H1 (cell line): ENCODE results near the gene COMMD1. TPM values are rescaled to one million over a fixed set of nuclear protein-coding genes. Genes with fewer than 3 reads are reported as not detected.
A peak's percentile ranks its signal among the peaks of the same experiment; 100 is the strongest.

Experiments used
- CTCF ChIA-PET: fragments of 300-600 bp; sonication (Branson Sonifier 250); formaldehyde crosslinking; loops from one replicate; lab custom pipeline; 2021; ENCODE audit not compliant: partially characterized antibody; lab: Charles Lee
- POLR2A ChIA-PET: fragments of 300-600 bp; sonication (Branson Sonifier 250); formaldehyde crosslinking; loops from one replicate; lab custom pipeline; 2021; ENCODE audit warnings: inconsistent platforms; ENCODE audit not compliant: partially characterized antibody; lab: Charles Lee
- DNase-seq, 2 experiments: peaks; one replicate each; pipeline versions ENCODE4 v3.0.0 to v3.0.0-alpha.2; 2010 to 2022; ENCODE audit warnings: low spot score in 2 of 2, low read depth in 1 of 2, mixed read lengths in 1 of 2
- FAIRE-seq: peaks from 2 replicates; lab custom pipeline; 2011; peaks lifted over from hg19 to GRCh38; lab: Jason Lieb, UNC
- H2AFZ ChIP-seq: 2 replicates; pipeline ENCODE4 v1.8.1; 2012; ENCODE audit warnings: low read length, inconsistent platforms
- H2AK5ac ChIP-seq: 2 replicates; pipeline ENCODE4 v1.6.1; 2013; ENCODE audit warnings: low read depth, low read length
- H2BK120ac ChIP-seq: replicated peaks from 2 replicates; pipeline ENCODE3; 2013; ENCODE audit warnings: low read depth, low read length, inconsistent platforms
- H2BK12ac ChIP-seq: 2 replicates; pipeline ENCODE4 v1.6.1; 2013; ENCODE audit warnings: low read depth, low read length
- H2BK15ac ChIP-seq: 2 replicates; pipeline ENCODE4 v1.6.1; 2013; ENCODE audit warnings: low read length
- H2BK20ac ChIP-seq: 2 replicates; pipeline ENCODE4 v1.6.1; 2013; ENCODE audit warnings: low read length
- H2BK5ac ChIP-seq: 2 replicates; pipeline ENCODE4 v1.6.1; 2013; ENCODE audit warnings: low read depth, low read length
- H3K14ac ChIP-seq: 2 replicates; pipeline ENCODE4 v1.6.1; 2013; ENCODE audit warnings: inconsistent platforms; ENCODE audit not compliant: insufficient read length
- H3K18ac ChIP-seq: 2 replicates; pipeline ENCODE4 v1.6.1; 2013; ENCODE audit warnings: low read length; ENCODE audit errors: extremely low read depth
- H3K23ac ChIP-seq: 2 replicates; pipeline ENCODE4 v1.6.1; 2013; ENCODE audit warnings: inconsistent platforms; ENCODE audit not compliant: insufficient read length
- H3K23me2 ChIP-seq: 2 replicates; pipeline ENCODE4 v1.6.1; 2013; ENCODE audit warnings: low read depth, low read length
- H3K27ac ChIP-seq: 2 replicates; pipeline ENCODE4 v1.6.1; 2011; ENCODE audit warnings: low read depth, low read length, inconsistent platforms
- H3K27me3 ChIP-seq, 4 experiments: replicated peaks in 1 of 4; 1 replicate in 1 of 4; 2 replicates in 3 of 4; pipeline versions ENCODE4 v1.6.1 to v1.8.1; 2011 to 2013; ENCODE audit warnings: low read length in 3 of 4, mild to moderate bottlenecking in 3 of 4, inconsistent platforms in 2 of 4, mixed read lengths in 2 of 4, moderate library complexity in 1 of 4; ENCODE audit not compliant: control insufficient read depth in 3 of 4, insufficient read depth in 3 of 4; ENCODE audit errors: extremely low read depth in 1 of 4
- H3K36me3 ChIP-seq, 4 experiments: 2 replicates each; pipeline versions ENCODE4 v1.6.1 to v1.8.1; 2011 to 2013; ENCODE audit warnings: mild to moderate bottlenecking in 4 of 4, low read length in 3 of 4, moderate library complexity in 2 of 4, control low read depth in 1 of 4, inconsistent platforms in 1 of 4; ENCODE audit not compliant: insufficient read depth in 4 of 4, control insufficient read depth in 2 of 4
- H3K4ac ChIP-seq: replicated peaks from 2 replicates; pipeline ENCODE3; 2013; ENCODE audit warnings: low read length, low read depth, mixed read lengths, inconsistent platforms; ENCODE audit not compliant: insufficient read length
- H3K4me1 ChIP-seq, 4 experiments: replicated peaks in 1 of 4; 1 replicate in 1 of 4; 2 replicates in 3 of 4; pipeline versions ENCODE4 v1.6.1 to v1.8.1; 2011 to 2013; ENCODE audit warnings: low read length in 3 of 4, inconsistent platforms in 2 of 4, mixed read lengths in 1 of 4; ENCODE audit not compliant: insufficient read depth in 4 of 4, control insufficient read depth in 3 of 4
- H3K4me2 ChIP-seq, 2 experiments: 2 replicates each; pipeline versions ENCODE4 v1.6.1 to v1.8.1; 2011 to 2013; ENCODE audit warnings: low read depth in 2 of 2, low read length in 2 of 2, control low read depth in 1 of 2, inconsistent platforms in 1 of 2, mild to moderate bottlenecking in 1 of 2; ENCODE audit not compliant: insufficient read depth in 1 of 2
- H3K4me3 ChIP-seq, 4 experiments: fragments of 200-600, 300-600 bp in 1 of 4; sonication (generic), shearing (Covaris generic), sonication (Bioruptor Twin) in 1 of 4; 2 replicates each; pipeline versions ENCODE4 v1.5.1 to v1.8.1; 2011 to 2016; ENCODE audit warnings: low read length in 4 of 4, low read depth in 3 of 4, control low read depth in 2 of 4, inconsistent platforms in 2 of 4, mild to moderate bottlenecking in 2 of 4, mixed read lengths in 1 of 4, moderate library complexity in 1 of 4; ENCODE audit not compliant: insufficient read depth in 2 of 4; ENCODE audit errors: extremely low read depth in 1 of 4
- H3K56ac ChIP-seq: replicated peaks from 2 replicates; pipeline ENCODE3; 2013; ENCODE audit warnings: low read depth, mild to moderate bottlenecking, mixed read lengths, low read length, inconsistent platforms; ENCODE audit not compliant: insufficient read length
- H3K79me1 ChIP-seq: 2 replicates; pipeline ENCODE4 v1.6.1; 2013; ENCODE audit warnings: low read depth, low read length, control low read depth
- H3K79me2 ChIP-seq, 2 experiments: 2 replicates each; pipeline versions ENCODE4 v1.6.1 to v1.8.1; 2012 to 2013; ENCODE audit warnings: low read length in 2 of 2, mild to moderate bottlenecking in 2 of 2, inconsistent platforms in 1 of 2; ENCODE audit not compliant: insufficient read depth in 2 of 2, control insufficient read depth in 1 of 2
- H3K9ac ChIP-seq, 4 experiments: replicated peaks in 1 of 4; 1 replicate in 1 of 4; 2 replicates in 3 of 4; pipeline versions ENCODE4 v1.6.1 to v1.8.1; 2011 to 2013; ENCODE audit warnings: low read depth in 3 of 4, low read length in 3 of 4, control low read depth in 2 of 4, mild to moderate bottlenecking in 2 of 4, moderate library complexity in 2 of 4, inconsistent platforms in 1 of 4; ENCODE audit errors: extremely low read depth in 1 of 4
- H3K9me3 ChIP-seq, 2 experiments: 2 replicates each; pipeline versions ENCODE4 v1.6.1 to v1.8.1; 2012 to 2013; ENCODE audit warnings: mild to moderate bottlenecking in 2 of 2, moderate library complexity in 2 of 2, control low read depth in 1 of 2, inconsistent platforms in 1 of 2, low read depth in 1 of 2, low read length in 1 of 2, mixed read lengths in 1 of 2; ENCODE audit not compliant: insufficient read depth in 2 of 2
- H4K20me1 ChIP-seq, 2 experiments: replicated peaks in 1 of 2; 2 replicates each; pipeline versions ENCODE3 to v1.8.1; 2011 to 2013; ENCODE audit warnings: inconsistent platforms in 2 of 2, low read length in 2 of 2, mild to moderate bottlenecking in 1 of 2; ENCODE audit not compliant: insufficient read depth in 2 of 2, control insufficient read depth in 1 of 2
- H4K5ac ChIP-seq: 2 replicates; pipeline ENCODE4 v1.6.1; 2013; ENCODE audit warnings: low read length, low read depth, mixed read lengths, inconsistent platforms; ENCODE audit not compliant: insufficient read length
- H4K8ac ChIP-seq: 2 replicates; pipeline ENCODE4 v1.8.0; 2013; ENCODE audit warnings: mild to moderate bottlenecking, moderate library complexity, low read length, inconsistent platforms; ENCODE audit not compliant: insufficient read depth; ENCODE audit errors: extremely low read depth
- H4K91ac ChIP-seq: replicated peaks from 2 replicates; pipeline ENCODE3; 2013; ENCODE audit warnings: low read length, mixed read lengths, inconsistent platforms; ENCODE audit not compliant: insufficient read length
- CHD1 ChIP-seq: IDR thresholded peaks from 2 replicates; pipeline ENCODE4 v1.6.1; 2012; ENCODE audit warnings: low read depth, low read length, improper control_type of control experiment
- CREB1 ChIP-seq: IDR thresholded peaks from 2 replicates; pipeline ENCODE4 v1.6.1; 2012; ENCODE audit warnings: inconsistent platforms
- KDM1A ChIP-seq: fragments of 200-600, 300-600 bp; sonication (generic); IDR thresholded peaks from 2 replicates; pipeline ENCODE4 v1.7.1; 2016; ENCODE audit warnings: mild to moderate bottlenecking, low read length, borderline replicate concordance
- RBBP5 ChIP-seq: IDR thresholded peaks from 2 replicates; pipeline ENCODE4 v1.7.1; 2012; ENCODE audit warnings: low read depth, mild to moderate bottlenecking, inconsistent platforms, low read length, moderate library complexity, borderline replicate concordance
- SRF ChIP-seq: IDR thresholded peaks from 2 replicates; pipeline ENCODE4 v1.6.1; 2011; ENCODE audit warnings: mild to moderate bottlenecking, low read depth, low read length, moderate library complexity
- SUZ12 ChIP-seq: fragments of 200-600 bp; sonication (generic); IDR thresholded peaks from 2 replicates; pipeline ENCODE4 v1.6.1; 2012; ENCODE audit warnings: mild to moderate bottlenecking, inconsistent platforms, low read length, moderate library complexity, mixed read lengths
- TAF1 ChIP-seq: IDR thresholded peaks from 2 replicates; pipeline ENCODE4 v1.6.1; 2011; ENCODE audit warnings: mild to moderate bottlenecking, low read depth, low read length
- TAF7 ChIP-seq: optimal IDR thresholded peaks from 2 replicates; pipeline ENCODE3; 2011; ENCODE audit warnings: low read depth, mild to moderate bottlenecking, inconsistent platforms, low read length, moderate library complexity, borderline replicate concordance
- WGBS, 2 experiments: shearing (Covaris generic) in 1 of 2; methylation state at CpG; one replicate each; pipeline versions ENCODE4 v1.1.6 to v1.1.7; 2013 to 2015; ENCODE audit warnings: low lambda C conversion rate in 2 of 2, mixed read lengths in 2 of 2, inconsistent platforms in 1 of 2, low coverage in 1 of 2, missing lambda C conversion rate in 1 of 2; ENCODE audit not compliant: insufficient replicate concordance in 2 of 2, insufficient coverage in 1 of 2, insufficient read length in 1 of 2; ENCODE audit errors: extremely low coverage in 1 of 2, missing lambda C conversion rate in 1 of 2; 5-methylcytosine and 5-hydroxymethylcytosine counted together
- polyA plus RNA-seq, 7 experiments: library from polyadenylated mRNA; depleted of rRNA in 3 of 7; stranded (reverse) in 5 of 7; unstranded in 2 of 7; fragments of >200 nt in 5 of 7; fragments of 200-250 nt in 2 of 7; gene quantifications; 1 replicate in 5 of 7; 2 replicates in 1 of 7; 4 replicates in 1 of 7; pipeline versions ENCODE4 v1.2.1 to v1.2.3, GENCODE V29; 2011 to 2013; ENCODE audit warnings: missing spikeins in 2 of 7, mixed read lengths in 2 of 7
- total RNA-seq: library from RNA; stranded (reverse); fragmentation: NEBNext Ultra II Directional; extraction: Animal tissue kit (Norgen Biotek cat#: 25700); gene quantifications from 2 replicates; pipeline ENCODE4 v1.2.1, GENCODE V29; 2021
- TF ChIP-seq, protein P1 (sequence below): IDR thresholded peaks from 2 replicates; pipeline ENCODE4 v1.6.1; 2011; ENCODE audit warnings: low read length, improper control_type of control experiment
- TF ChIP-seq, protein P2 (sequence below), 3 experiments: IDR thresholded peaks; 1 replicate in 2 of 3; 2 replicates in 1 of 3; pipeline versions ENCODE4 v1.5.1 to v1.6.1; 2011; ENCODE audit warnings: low read length in 3 of 3, mild to moderate bottlenecking in 3 of 3, inconsistent platforms in 2 of 3, low read depth in 1 of 3, moderate library complexity in 1 of 3; ENCODE audit not compliant: insufficient read depth in 1 of 3; ENCODE audit errors: control extremely low read depth in 1 of 3

Gene COMMD1
- total and polyA plus RNA-seq, 2 of the 8 experiments (the other 6 are each of a cell fraction or from before 2014, with no cell fraction given) = 23.5 to 28.3 TPM

DNA sequence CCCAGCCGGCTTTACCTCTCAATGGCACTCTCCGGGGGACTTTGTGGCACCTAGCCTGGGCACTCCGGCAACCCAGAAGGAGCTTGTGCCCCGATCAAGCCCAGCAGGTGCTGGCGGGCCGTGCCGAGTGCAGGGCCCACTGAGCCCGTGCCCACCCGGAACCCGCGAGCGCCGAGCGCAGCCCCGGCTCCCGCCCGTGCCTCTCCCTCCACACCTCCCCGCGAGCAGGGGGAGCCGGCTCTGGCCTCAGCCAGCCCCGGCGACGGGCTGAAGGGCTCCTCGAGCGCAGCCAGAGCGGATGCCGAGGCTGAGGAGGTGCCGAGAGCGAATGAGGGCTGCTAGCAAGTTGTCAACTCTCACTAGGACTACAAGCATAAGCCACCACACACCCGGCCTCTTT, 136.9 kb downstream of the COMMD1 start:
- Histone ChIP-seq H2BK20ac (no peak overlapping the region), H3K79me1 (no peaks in the 10 kb centered on the region), H3K4me1 (no peaks in the 10 kb centered on the region), H2BK15ac (no peak overlapping the region), H4K20me1 (no peaks in the 10 kb centered on the region), H3K23ac (no peak overlapping the region), H3K27me3 (no peaks in the 10 kb centered on the region), H3K18ac (no peak overlapping the region), H3K14ac (no peak overlapping the region), H3K23me2 (no peaks in the 10 kb centered on the region), H3K56ac (no peak overlapping the region), H2AK5ac (no peak overlapping the region), H3K9ac (no peak overlapping the region), H4K91ac (no peak overlapping the region), H2BK5ac (no peak overlapping the region), H3K79me2 (no peaks in the 10 kb centered on the region), H4K5ac (no peak overlapping the region), H2AFZ (no peak overlapping the region), H2BK12ac (no peak overlapping the region), H3K4me2 (no peak overlapping the region), H4K8ac (peak overlapping the region; percentile 25; the same call in 1 of the 2 replicates), H3K4me3 (no peak overlapping the region), H3K36me3 (peaks cover 0 to 9% (median 0%) of the 10 kb centered on the region in 4 experiments; a peak in 2 of 8 replicates), H3K27ac (no peak overlapping the region), H3K4ac (no peak overlapping the region), H3K9me3 (peaks cover 13 to 24% of the 10 kb centered on the region in 2 experiments), H2BK120ac (no peak overlapping the region)
- DNase-seq (no peak), FAIRE-seq (no peak)
- ChIA-PET CTCF (interaction anchor here (0.8 kb wide), 1 partner anchor 16 kb away, joined by 3 read pairs; no protein-coding TSS in a partner anchor), POLR2A (no interaction called here)
- WGBS, 2 experiments = 94% methylated on average over 29 of the region's 30 CpGs; no CpG with 5 or more reads in 1 of the 2 experiments
- TF ChIP-seq TAF1 (no peak), RBBP5 (no peak), SUZ12 (no peak), CHD1 (no peak), TAF7 (no peak), CREB1 (no peak), KDM1A (no peak), SRF (no peak)
- TF ChIP-seq, protein P1, sequence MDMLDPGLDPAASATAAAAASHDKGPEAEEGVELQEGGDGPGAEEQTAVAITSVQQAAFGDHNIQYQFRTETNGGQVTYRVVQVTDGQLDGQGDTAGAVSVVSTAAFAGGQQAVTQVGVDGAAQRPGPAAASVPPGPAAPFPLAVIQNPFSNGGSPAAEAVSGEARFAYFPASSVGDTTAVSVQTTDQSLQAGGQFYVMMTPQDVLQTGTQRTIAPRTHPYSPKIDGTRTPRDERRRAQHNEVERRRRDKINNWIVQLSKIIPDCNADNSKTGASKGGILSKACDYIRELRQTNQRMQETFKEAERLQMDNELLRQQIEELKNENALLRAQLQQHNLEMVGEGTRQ = no peak
- TF ChIP-seq, protein P2, sequence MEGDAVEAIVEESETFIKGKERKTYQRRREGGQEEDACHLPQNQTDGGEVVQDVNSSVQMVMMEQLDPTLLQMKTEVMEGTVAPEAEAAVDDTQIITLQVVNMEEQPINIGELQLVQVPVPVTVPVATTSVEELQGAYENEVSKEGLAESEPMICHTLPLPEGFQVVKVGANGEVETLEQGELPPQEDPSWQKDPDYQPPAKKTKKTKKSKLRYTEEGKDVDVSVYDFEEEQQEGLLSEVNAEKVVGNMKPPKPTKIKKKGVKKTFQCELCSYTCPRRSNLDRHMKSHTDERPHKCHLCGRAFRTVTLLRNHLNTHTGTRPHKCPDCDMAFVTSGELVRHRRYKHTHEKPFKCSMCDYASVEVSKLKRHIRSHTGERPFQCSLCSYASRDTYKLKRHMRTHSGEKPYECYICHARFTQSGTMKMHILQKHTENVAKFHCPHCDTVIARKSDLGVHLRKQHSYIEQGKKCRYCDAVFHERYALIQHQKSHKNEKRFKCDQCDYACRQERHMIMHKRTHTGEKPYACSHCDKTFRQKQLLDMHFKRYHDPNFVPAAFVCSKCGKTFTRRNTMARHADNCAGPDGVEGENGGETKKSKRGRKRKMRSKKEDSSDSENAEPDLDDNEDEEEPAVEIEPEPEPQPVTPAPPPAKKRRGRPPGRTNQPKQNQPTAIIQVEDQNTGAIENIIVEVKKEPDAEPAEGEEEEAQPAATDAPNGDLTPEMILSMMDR (IDR thresholded peaks at IDR 0.05; ENCODE audit: control extremely low read depth in 1 of 3, insufficient read depth in 1 of 3, low read depth in 1 of 3, low read length in 3 of 3) = no peak
